Smooth muscle cell (in vitro differentiated cells): Measurements from ENCODE around the gene PTPRA. TPM values are rescaled to one million over a fixed set of nuclear protein-coding genes. Genes with fewer than 3 reads are reported as not detected.

ENCODE experiments used
- DNase-seq: peaks from one replicate; lab custom pipeline; 2025; ENCODE audit not compliant: unreplicated experiment; lab: John Stamatoyannopoulos, UW
- H2AFZ ChIP-seq: fragments of 200-600 bp; sonication (generic); 2 replicates; pipeline ENCODE4 v1.6.0; 2016; ENCODE audit warnings: antibody characterized with exemption, low read depth, mild to moderate bottlenecking
- H3F3A ChIP-seq: fragments of 200-600 bp; sonication (generic); 2 replicates; pipeline ENCODE4 v1.6.0; 2017; ENCODE audit warnings: antibody characterized with exemption, low read depth
- H3K27ac ChIP-seq: fragments of 200-600 bp; sonication (generic); 2 replicates; pipeline ENCODE4 v1.5.1; 2016; ENCODE audit warnings: low read depth, mild to moderate bottlenecking
- H3K27me3 ChIP-seq: fragments of 200-600 bp; sonication (generic); 2 replicates; pipeline ENCODE4 v1.6.1; 2016; ENCODE audit warnings: low read depth, mild to moderate bottlenecking
- H3K36me3 ChIP-seq: fragments of 200-600 bp; sonication (generic); 2 replicates; pipeline ENCODE4 v1.5.1; 2016; ENCODE audit warnings: low read depth
- H3K4me1 ChIP-seq: fragments of 200-600 bp; sonication (generic); 2 replicates; pipeline ENCODE4 v1.5.1; 2016; ENCODE audit warnings: low read depth
- H3K4me2 ChIP-seq: fragments of 200-600 bp; sonication (generic); 2 replicates; pipeline ENCODE4 v1.6.0; 2016; ENCODE audit warnings: mild to moderate bottlenecking
- H3K4me3 ChIP-seq: fragments of 200-600 bp; sonication (generic); 2 replicates; pipeline ENCODE4 v1.5.1; 2016; ENCODE audit warnings: mild to moderate bottlenecking
- H3K79me2 ChIP-seq: fragments of 200-600 bp; sonication (generic); 2 replicates; pipeline ENCODE4 v1.6.0; 2016; ENCODE audit warnings: low read depth, mild to moderate bottlenecking
- H3K9ac ChIP-seq: fragments of 200-600 bp; sonication (generic); 2 replicates; pipeline ENCODE4 v1.6.0; 2016; ENCODE audit warnings: low read depth
- H3K9me3 ChIP-seq: fragments of 200-600 bp; sonication (generic); replicated peaks from 2 replicates; pipeline ENCODE4 v1.5.1; 2016; ENCODE audit warnings: low read depth
- H4K20me1 ChIP-seq: fragments of 200-600 bp; sonication (generic); 2 replicates; pipeline ENCODE4 v1.6.0; 2016; ENCODE audit warnings: low read depth
- CTCF ChIP-seq: fragments of 200-600 bp; sonication (generic); IDR thresholded peaks from 2 replicates; pipeline ENCODE4 v1.5.1; 2017; ENCODE audit warnings: borderline replicate concordance, mild to moderate bottlenecking, antibody characterized with exemption; ENCODE audit not compliant: insufficient read depth, poor library complexity, severe bottlenecking
- WGBS: methylation state at CpG from one replicate; pipeline ENCODE4 v1.1.7; 2016; ENCODE audit warnings: low lambda C conversion rate; 5-methylcytosine and 5-hydroxymethylcytosine counted together
- polyA plus RNA-seq: library from polyadenylated mRNA; unstranded; fragments of >200 nt; fragmentation: Nextera tagmentation; extraction: Ambion mirVana; gene quantifications from 2 replicates; pipeline ENCODE4 v1.2.1, GENCODE V29; 2016
- total RNA-seq: library from RNA; depleted of rRNA; stranded (reverse); fragments of >200 nt; gene quantifications from 2 replicates; pipeline ENCODE4 v1.2.3, GENCODE V29; 2014

The PTPRA gene
- total and polyA plus RNA-seq, 2 experiments from 2014 or later = 38.4 to 48.9 TPM

- H3K9ac ChIP-seq = no peak overlapping the region
- TF ChIP-seq CTCF = no peak
- no peaks in the 10 kb centered on the region for H3K27me3 ChIP-seq
- H3K79me2 ChIP-seq = peaks cover 95% of the 10 kb centered on the region
- no peaks in the 10 kb centered on the region for H3K9me3 ChIP-seq
- 95% methylated on average over 4 of the region's 4 CpGs for WGBS
- no peak overlapping the region for H3K4me2 ChIP-seq
- no peak for DNase-seq
- no peak overlapping the region for H3K4me3 ChIP-seq
- H3K27ac ChIP-seq = no peak overlapping the region
- no peaks in the 10 kb centered on the region for H3K4me1 ChIP-seq
- H3F3A ChIP-seq = no peaks in the 10 kb centered on the region
- H2AFZ ChIP-seq = no peak overlapping the region
- peaks cover 94% of the 10 kb centered on the region for H4K20me1 ChIP-seq
- no peaks in the 10 kb centered on the region for H3K36me3 ChIP-seq
These were observed 15.1 kb downstream of the PTPRA start for GRCh38 chr20:2888224-2888955.

GRCh38 chr20:2889209-2889608, 15.9 kb downstream of the PTPRA start:
- no peaks in the 10 kb centered on the region for H3K27me3 ChIP-seq
- peaks cover 97% of the 10 kb centered on the region for H3K79me2 ChIP-seq
- no peak overlapping the region for H3K4me3 ChIP-seq
- WGBS = 100% methylated on average over 1 of the region's 1 CpG
- TF ChIP-seq CTCF = no peak
- H3K4me2 ChIP-seq = no peak overlapping the region
- no peak overlapping the region for H2AFZ ChIP-seq
- H3K27ac ChIP-seq = no peak overlapping the region
- no peaks in the 10 kb centered on the region for H3F3A ChIP-seq
- H3K9me3 ChIP-seq = no peaks in the 10 kb centered on the region
- H3K9ac ChIP-seq = no peak overlapping the region
- peaks cover 91% of the 10 kb centered on the region for H4K20me1 ChIP-seq
- H3K4me1 ChIP-seq = no peaks in the 10 kb centered on the region
- H3K36me3 ChIP-seq = no peaks in the 10 kb centered on the region
- no peak for DNase-seq

GRCh38 chr20:2889797-2890196, 16.5 kb downstream of the PTPRA start:
- no peak overlapping the region for H2AFZ ChIP-seq
- no peak overlapping the region for H3K4me2 ChIP-seq
- H3K4me3 ChIP-seq = no peak overlapping the region
- H3F3A ChIP-seq = no peaks in the 10 kb centered on the region
- H3K9ac ChIP-seq = no peak overlapping the region
- no peak for TF ChIP-seq CTCF
- no peaks in the 10 kb centered on the region for H3K4me1 ChIP-seq
- H4K20me1 ChIP-seq = peaks cover 90% of the 10 kb centered on the region
- no peak overlapping the region for H3K27ac ChIP-seq
- H3K36me3 ChIP-seq = no peaks in the 10 kb centered on the region
- WGBS = 97% methylated on average over 3 of the region's 3 CpGs
- no peak for DNase-seq
- H3K9me3 ChIP-seq = no peaks in the 10 kb centered on the region
- H3K27me3 ChIP-seq = no peaks in the 10 kb centered on the region
- H3K79me2 ChIP-seq = peaks cover 98% of the 10 kb centered on the region

GRCh38 chr20:2890742-2891141, 17.5 kb downstream of the PTPRA start:
- Histone ChIP-seq H3K9me3 (no peaks in the 10 kb centered on the region), H4K20me1 (peaks cover 81% of the 10 kb centered on the region), H3K4me2 (no peak overlapping the region), H2AFZ (no peak overlapping the region), H3F3A (no peaks in the 10 kb centered on the region), H3K27me3 (no peaks in the 10 kb centered on the region), H3K4me1 (no peaks in the 10 kb centered on the region), H3K36me3 (no peaks in the 10 kb centered on the region), H3K79me2 (peaks cover 97% of the 10 kb centered on the region), H3K9ac (no peak overlapping the region), H3K27ac (no peak overlapping the region), H3K4me3 (no peak overlapping the region)
- DNase-seq = no peak
- no peak for TF ChIP-seq CTCF
- 60% methylated on average over 2 of the region's 2 CpGs for WGBS
